Vagina (tissue), 2 donors: ENCODE results near the gene RTRAF.

Experiments used
- CTCF ChIP-seq, 3 experiments: fragments of 450-650 bp in 2 of 3; fragments of 200-600 bp in 1 of 3; sonication (generic) in 1 of 3; IDR thresholded peaks; one replicate each; pipeline ENCODE4 v1.5.1; 2017 to 2019; ENCODE audit warnings: antibody characterized with exemption in 3 of 3, mild to moderate bottlenecking in 2 of 3, moderate library complexity in 2 of 3
- POLR2A ChIP-seq, 2 donors: fragments of 450-650 bp; IDR thresholded peaks; one replicate each; pipeline ENCODE4 v1.6.1; 2017; ENCODE audit warnings: antibody characterized with exemption in 2 of 2, mild to moderate bottlenecking in 2 of 2, moderate library complexity in 2 of 2
- POLR2AphosphoS5 ChIP-seq, 2 donors: sonication (generic); formaldehyde crosslinking; IDR thresholded peaks; one replicate each; pipeline ENCODE4 v1.9.0; 2017; ENCODE audit warnings: antibody characterized with exemption in 2 of 2, mild to moderate bottlenecking in 2 of 2, low read depth in 1 of 2; ENCODE audit not compliant: insufficient read depth in 1 of 2

- TF ChIP-seq CTCF (IDR thresholded peaks at IDR 0.05) (no peak), POLR2AphosphoS5 (IDR thresholded peaks at IDR 0.05; ENCODE audit: insufficient read depth in 1 of 2, low read depth in 1 of 2) (no peak), POLR2A (IDR thresholded peaks at IDR 0.05) (no peak)
Observed at GRCh38 chr14:52058341-52058740, 69.0 kb downstream of the RTRAF start.
